Breast epithelium (tissue), 3 donors: ENCODE measurements around the gene P3H2.

Experiments
- CTCF ChIP-seq, 3 donors: fragments of 450-650 bp; IDR thresholded peaks; one replicate each; pipeline ENCODE4 v1.5.1; 2016 to 2017; ENCODE audit warnings: antibody characterized with exemption in 3 of 3, mild to moderate bottlenecking in 3 of 3, moderate library complexity in 3 of 3
- POLR2AphosphoS5 ChIP-seq, 3 donors: sonication (generic); formaldehyde crosslinking; IDR thresholded peaks; one replicate each; pipeline ENCODE4 v1.6.1; 2017; ENCODE audit warnings: antibody characterized with exemption in 3 of 3

DNA sequence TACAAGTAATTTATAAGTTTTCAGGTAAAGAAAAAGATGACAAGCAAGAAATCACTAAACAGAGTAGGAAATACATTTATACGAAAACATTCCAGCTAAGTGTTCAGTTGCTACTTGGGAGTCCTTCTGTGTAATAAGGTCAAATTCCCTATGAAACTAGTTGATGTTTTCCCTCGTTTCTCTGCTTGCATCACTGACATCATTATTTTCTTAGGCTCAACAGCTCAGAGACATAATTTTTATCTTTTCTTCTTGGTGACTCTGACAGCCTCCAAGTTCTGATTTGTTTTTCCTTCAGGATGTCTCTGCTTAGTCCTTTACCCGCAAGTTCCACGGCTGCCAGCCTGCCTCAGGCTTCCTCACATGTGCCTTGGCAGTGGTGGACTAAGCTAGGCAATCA lies 173.6 kb downstream of the P3H2 start:
- TF ChIP-seq POLR2AphosphoS5 (IDR thresholded peaks at IDR 0.05) (no peak), CTCF (IDR thresholded peaks at IDR 0.05) (no peak)
